HG03175 (cell line): ENCODE results near the gene ICE2.
A peak's percentile ranks its signal among the peaks of the same experiment; 100 is the strongest.

ENCODE experiments used
- ATAC-seq: cut with Tn5 transposase; IDR thresholded peaks from one replicate; pipeline ENCODE4 v1.9.1; 2021; ENCODE audit warnings: mild to moderate bottlenecking, moderate library complexity; ENCODE audit not compliant: unreplicated experiment

Gene ICE2, protein sequence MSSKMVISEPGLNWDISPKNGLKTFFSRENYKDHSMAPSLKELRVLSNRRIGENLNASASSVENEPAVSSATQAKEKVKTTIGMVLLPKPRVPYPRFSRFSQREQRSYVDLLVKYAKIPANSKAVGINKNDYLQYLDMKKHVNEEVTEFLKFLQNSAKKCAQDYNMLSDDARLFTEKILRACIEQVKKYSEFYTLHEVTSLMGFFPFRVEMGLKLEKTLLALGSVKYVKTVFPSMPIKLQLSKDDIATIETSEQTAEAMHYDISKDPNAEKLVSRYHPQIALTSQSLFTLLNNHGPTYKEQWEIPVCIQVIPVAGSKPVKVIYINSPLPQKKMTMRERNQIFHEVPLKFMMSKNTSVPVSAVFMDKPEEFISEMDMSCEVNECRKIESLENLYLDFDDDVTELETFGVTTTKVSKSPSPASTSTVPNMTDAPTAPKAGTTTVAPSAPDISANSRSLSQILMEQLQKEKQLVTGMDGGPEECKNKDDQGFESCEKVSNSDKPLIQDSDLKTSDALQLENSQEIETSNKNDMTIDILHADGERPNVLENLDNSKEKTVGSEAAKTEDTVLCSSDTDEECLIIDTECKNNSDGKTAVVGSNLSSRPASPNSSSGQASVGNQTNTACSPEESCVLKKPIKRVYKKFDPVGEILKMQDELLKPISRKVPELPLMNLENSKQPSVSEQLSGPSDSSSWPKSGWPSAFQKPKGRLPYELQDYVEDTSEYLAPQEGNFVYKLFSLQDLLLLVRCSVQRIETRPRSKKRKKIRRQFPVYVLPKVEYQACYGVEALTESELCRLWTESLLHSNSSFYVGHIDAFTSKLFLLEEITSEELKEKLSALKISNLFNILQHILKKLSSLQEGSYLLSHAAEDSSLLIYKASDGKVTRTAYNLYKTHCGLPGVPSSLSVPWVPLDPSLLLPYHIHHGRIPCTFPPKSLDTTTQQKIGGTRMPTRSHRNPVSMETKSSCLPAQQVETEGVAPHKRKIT

DNA sequence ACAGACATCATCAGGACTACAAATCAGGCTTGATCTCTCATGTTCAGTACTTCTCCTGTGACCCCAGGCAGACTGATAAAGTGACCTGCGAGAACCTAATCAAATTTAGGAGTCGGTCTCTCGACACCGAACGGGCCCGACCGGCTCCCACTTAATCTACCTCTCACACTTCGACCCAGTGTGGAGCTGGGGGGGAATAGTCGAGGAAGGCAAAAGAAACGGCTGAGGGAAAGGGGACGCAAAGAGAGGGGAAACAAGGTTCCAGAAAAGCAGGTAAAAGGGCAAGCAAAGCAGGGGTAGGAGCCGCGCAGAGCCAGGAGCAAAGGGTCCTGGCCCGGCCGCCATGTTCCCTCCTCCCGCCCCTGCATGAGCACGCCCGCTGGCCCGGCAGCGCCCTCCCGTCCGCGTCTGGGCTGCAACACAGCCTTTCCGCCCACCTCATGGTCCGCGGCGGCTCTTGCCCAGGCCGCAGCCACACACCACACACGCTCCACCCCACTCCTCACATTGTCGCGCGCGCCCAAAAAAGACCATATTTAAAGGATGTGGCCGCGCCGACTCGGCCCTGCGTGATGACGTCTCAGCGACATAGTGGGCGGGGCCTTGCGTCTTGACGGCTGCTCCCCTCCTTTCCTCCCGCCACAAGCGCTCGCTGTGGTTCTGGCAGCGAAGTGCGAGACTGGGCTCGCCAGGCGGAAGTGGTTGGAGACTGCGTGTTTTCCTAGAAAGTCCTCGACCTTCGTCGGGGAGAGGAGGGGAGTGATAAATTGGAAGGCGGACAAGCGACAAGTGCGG is at the start of gene ICE2:
Gene ICE2, minus strand, starts transcription at position 577 of the 795 bp plus-strand sequence. CDS start 1,165 bp downstream, outside the sequence.
- peak; percentile 87 for ATAC-seq

DNA sequence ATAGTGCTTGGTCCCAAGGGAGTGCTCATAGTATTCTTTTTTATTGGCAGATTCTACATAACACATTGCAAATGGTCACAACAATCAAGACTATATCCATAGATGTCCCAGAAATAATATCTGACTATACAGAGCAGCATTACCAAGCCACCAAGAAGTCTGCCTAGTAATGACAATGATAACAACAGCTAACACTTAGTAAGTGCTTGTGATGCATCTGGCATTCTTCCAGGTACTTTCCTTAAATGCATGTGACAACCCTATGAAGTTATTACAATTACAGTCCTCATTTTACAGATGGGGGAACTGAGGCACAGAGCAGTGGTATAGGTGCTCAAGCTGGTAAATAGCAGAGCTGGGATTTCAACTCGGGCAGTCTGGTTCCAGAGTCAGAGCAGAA is 49.6 kb upstream of the ICE2 start:
- no peak for ATAC-seq

DNA sequence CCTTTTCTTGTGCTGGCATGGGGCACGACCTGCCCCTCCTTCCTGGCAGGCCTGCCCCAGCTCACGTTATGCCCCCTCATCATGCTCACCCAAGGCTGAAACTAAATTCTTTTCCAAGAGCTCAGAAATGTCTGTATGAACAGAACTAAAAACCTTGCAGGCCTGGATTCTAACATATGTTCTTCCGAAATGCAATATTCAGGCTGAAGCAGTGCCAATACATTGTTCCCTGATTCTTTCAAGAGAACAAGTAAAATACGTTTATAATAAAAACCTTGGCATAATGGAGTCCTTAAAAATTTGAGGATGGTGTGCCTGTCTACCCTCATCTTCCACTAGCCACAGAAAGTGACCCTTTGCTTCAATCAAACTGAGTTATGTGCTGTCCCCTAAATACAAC is 48.5 kb upstream of the ICE2 start:
- no peak for ATAC-seq

DNA sequence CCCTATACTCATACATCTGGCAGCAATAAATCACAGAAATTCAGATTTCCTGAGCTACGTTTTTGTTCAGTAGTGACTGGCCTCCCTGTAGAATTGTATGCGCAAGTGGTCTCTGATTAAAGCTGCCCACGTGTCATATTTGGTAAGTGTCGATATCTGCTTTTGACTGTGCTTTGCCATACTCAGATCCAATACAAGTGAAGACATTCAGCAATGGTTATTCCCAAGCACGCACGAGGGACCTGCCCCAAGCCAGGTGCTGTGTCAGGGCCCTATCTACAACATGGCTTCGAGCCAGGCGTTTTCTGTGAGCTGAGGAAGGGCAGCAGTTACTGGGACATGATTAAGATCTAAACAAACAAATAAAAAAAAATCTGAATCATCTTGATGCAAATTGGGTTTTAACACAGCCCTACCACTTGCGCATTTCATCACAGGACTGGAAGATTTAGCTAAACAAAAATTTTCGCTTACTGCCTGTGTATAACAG is 47.2 kb upstream of the ICE2 start:
- ATAC-seq, result no peak

DNA sequence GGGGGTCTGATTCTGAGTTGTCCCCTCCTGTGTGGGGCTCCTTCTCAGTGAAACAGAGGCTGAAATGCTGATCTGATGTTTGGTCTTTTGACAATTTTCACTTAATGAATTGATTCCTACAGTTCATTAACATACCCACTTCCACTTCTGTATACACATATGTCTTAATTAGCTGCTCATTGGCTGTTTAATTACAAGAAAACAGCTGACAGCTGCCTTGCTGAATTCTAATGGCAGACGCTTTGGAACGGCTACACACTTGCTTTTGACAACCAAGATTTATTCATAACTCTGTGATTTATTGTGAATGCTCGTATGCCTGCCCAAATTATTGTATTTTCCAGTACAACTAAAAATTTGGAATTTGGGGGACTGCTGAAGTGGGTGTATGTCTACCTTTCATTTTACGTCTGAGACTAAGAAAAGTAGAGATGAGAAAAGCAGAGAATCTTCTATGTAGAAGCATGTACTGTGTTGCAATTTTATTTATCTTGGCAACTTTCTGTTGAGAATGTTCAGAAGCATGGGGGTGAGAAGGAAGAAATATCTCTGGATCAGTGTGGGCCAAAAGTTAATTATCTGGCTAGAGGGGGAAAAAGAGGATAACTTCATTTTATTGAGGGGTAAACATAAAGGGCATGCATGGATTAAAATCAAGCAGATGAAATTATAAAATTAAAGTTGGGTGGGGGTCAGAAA is 46.5 kb upstream of the ICE2 start:
- ATAC-seq, result no peak

DNA sequence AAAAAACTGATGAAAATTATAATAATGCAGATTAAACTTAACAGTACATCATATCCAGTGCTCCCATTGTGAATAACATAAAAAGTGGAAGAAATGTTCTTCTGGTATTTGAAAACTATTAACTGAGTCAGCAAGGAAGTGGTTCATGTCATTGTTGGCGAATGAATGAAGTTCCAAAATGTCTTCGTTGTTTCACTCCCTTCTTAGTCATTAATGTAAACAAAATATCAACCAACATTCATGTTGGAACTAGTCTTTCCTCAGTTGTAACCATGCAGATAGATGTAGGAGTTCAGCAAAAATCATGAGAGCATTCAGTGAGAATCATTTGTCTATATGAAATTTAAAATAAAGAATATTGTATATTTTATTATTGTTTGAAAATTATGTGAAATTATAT is 44.1 kb upstream of the ICE2 start:
- ATAC-seq, result no peak

DNA sequence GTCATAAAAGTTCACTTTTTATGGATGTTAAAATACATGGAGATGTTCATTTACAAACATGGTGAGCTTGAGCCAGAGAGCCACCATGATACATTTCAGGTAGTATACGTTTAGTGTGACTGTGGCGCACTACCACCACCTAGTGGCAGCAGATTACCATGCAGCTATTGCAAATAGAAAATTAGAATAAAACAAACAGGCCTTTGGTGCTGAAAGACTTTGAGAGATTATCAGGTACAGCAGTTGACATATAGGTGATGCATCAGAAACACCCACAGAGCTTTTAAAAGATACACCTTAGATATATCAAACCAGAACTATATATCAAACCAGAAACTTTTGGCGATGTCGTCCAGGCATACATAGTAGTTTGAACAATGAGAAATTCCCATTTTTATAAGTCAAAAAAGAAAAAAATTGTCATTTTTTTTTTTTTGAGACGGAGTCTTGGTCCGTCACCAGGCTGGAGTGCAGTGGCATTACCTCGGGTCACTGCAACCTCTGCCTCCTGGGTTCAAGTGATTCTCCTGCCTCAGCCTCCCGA is 42.0 kb upstream of the ICE2 start:
- peak; percentile 54 for ATAC-seq

DNA sequence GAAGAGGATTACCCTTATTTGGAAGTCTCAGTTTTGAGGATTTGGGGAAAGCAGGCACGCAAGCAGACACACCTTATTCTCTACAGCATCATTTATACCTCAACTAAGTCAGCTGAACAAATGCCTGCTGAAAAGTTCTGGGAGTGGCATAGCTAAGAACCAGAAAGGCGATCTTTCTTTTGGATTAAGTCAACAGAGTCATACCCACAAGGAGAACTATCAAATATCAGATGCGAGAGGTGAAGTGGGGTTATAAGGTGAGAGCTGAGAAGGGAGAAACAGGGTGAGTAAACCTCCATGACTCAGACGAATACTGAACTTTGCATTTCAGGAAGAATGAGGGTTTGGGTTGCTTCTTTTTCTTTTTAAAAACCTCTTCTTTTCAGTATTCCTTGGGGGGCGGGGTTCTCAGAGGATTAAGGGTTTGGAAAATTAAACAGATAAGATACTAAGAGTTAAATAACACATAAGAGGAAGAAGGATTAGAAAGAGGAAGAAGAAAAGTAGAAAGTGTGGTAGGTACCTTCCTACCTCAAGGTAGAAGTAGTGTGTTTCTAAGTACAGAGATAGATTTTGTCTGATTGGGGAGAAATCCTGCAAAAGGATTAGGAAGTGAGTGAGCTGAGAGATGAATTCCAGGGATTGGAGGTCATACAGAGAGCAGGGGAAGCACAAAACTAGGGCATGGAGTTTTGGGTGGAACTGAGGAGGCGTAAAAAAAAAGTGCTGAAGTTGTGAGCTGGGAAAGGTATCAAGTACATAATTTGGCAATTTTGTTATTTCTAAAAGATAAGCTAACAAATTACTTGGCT is 41.3 kb upstream of the ICE2 start:
- ATAC-seq, result peak; percentile 81

DNA sequence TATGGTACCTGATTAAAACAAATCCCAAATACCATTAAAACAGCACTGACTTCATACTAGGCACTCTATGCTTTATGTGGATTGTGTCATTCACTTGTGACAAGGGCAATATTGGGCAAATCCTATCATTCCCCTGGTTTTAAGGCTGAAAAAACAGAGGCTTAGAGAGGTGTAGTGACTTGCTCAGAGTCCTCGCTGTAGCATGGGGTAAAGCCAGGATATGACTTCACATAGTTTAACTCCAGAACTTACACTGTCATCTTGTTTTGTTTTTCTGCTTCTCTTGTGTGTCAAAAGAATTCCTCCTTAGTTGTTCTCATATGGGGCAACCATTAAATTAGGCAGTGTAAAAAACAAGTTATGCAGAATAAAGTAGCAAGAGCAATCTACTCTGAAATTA is 40.3 kb upstream of the ICE2 start:
- no peak for ATAC-seq

DNA sequence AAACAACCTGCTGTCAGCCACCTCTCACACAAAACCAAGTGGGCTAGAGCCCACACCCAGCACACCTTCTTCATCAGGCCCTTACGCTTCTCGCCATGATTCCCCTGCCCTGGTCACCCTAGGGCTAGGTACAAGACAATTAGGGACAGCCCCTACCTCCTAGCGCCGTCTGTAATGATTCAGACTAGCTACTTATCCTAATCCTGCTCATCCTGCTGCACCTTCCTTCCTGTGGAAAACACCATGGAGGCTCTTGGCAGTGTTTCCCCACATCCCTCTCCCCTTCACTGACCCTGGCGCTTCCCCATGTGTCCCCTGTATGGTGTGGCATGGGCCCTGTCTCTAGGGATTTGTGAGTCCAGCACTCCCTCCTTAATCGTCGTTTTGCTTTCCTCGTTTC is 39.6 kb upstream of the ICE2 start:
- no peak for ATAC-seq

DNA sequence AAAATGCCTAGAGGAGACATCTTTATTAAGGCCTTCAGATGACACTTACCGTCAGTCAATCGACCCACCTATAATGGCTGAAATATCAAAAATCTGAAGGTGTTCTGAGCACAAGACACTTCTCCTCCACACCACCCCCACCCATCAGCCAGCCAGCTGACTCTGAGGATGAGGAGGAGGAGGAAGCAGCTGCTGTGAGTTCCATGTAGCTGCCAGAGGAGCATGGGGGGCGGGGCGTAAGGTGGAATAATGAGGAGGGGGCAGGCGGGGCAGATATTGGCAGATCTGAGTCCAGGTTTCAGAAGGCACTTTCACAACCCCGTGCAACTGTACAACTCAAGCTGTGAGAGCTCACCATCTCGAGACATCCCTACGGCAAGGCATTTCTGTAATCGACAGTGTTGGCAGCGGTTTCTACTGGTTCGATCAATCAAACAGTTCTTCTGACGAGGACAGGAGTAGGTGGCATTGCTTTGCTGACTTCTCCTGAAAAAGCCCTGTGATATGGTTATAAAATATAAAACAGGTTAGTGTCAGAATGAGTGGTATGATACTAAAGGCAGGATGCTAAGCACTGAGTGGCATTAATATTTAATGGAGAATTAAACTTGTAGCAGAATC is 35.4 kb upstream of the ICE2 start:
- ATAC-seq, result no peak

DNA sequence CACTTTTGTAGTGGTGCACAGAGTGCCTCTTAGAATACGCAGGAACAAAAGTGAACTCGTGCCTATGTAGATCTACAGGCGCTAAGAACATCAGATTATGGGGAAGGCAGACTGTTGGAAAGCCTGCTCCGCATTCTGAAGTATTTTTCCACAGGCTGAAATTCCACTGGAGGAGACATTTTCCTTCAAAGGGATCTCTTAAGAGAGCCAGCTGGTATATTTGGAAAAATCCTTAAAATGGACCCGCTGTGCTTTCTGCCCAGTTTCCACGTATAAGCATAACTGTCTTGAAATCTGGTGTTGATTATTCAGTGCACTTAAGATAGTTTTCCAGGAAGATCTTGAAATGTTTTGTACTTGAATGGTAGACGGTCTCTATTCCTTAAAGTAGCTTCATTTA is 34.7 kb upstream of the ICE2 start:
- no peak for ATAC-seq

DNA sequence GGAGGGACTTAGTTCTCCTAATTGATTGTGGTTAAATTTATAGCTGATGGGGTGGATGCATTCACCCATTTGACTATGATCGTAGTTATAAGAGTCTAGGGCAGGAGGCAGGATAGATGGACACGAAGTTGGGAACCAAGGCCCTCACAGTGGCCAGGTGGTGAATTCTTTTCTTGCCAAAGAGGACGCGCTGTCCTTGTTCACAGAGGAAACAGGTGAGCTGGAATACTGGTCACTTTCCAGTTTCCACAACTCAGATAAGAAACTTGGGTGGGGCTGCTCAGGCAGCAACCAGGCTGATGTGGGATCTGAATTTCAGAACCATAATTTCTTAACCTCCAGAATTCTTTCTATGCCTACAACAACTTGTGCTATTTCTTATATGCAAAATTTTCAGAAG is 34.0 kb upstream of the ICE2 start:
- no peak for ATAC-seq

DNA sequence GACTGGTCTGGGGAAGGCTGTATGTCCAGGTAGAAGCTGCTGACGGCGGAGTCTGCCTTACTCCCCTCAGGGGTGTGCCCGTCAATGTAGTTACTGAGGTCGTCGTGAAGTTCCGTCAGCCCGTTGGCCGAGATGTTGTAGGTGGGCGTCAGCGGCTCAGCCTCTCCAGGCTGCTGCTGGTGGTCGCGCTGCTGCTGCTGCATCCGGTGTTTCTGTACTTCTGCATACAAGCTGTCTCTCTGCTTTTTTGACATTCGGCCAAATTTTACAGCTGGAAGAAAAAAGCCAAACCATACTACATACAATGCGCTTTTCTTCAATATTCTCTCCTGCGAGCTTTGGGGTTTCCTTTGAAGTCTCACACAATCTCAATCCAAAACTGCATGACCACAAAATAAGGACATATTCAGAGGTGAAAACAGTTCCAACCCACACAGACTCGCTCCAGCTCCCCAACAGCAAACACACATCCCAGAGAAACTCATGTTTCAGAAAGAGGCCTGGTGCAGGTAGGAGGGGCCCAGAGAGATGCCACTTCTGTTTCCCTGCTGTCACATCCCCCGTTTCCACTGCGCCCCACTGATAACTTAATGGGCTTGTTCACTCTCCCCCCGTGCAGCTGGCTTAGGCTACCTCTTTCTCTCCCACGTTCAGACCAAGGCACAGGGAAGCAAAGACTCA is 32.5 kb upstream of the ICE2 start:
- no peak for ATAC-seq

DNA sequence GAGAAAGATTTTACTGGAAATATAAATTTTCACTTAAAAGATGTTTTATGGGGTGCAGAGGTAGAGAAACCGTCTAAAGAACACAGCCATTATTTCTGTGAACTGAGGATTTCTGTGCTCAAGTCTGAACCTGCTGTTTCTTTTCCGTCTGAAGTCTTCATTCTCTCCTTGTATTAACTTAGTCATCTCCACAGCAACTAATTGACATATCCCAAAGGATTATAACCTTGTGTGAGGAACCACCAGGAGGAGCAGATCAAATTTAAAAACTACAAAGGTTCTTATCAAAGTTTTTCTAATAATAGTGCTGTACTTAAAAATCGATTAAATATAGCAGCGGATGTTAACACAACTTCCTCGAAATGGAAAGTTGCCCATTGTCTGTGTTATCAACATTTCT is 31.1 kb upstream of the ICE2 start:
- no peak for ATAC-seq

DNA sequence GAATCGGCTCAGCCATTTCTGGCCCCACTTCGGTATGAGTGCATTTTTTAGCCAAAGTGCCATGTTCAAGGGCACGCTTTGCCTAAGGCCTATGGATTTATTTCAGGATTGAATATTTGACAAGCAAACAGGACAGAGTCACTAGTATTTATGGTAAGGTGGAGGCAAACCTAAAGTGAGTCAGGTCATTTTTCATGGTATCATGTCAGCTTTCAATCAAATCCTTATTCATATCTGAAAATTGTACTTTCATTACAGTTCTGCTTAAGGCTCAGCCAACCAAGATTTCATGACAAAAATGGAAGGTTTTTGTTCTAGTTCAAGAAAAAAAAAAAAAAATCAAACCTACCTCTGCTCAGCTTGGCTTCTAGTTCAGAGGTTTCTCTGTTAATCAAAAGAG is 30.5 kb upstream of the ICE2 start:
- no peak for ATAC-seq

DNA sequence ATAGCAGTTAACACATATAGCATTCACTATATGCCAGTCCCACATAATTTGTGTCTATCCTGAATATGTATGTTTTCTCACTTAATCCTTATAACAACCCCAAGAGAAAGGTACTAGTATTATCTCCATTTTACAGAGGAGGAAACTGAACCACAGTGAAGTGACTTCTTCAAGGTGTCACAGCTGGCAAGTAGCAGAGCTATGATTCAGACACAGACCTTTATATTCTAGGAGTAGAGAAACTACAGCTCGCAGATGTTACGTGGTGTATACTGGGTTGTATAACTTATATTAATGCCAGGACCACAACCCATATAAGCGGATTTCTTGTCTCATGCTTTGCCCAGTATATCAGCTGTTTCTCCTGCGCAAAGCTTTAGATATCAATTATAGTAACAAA is 29.5 kb upstream of the ICE2 start:
- no peak for ATAC-seq
